ENCODE results near the gene CCNI2. TPM values are rescaled to one million over a fixed set of nuclear protein-coding genes. Genes with fewer than 3 reads are reported as not detected.
"Not testable (repeated sequence)": the region's sequence is repeated elsewhere in the genome, so short reads cannot be mapped to it uniquely, and the experiment has no call there.

Gene CCNI2
- total RNA-seq, 1 donor = 0.27 TPM

DNA sequence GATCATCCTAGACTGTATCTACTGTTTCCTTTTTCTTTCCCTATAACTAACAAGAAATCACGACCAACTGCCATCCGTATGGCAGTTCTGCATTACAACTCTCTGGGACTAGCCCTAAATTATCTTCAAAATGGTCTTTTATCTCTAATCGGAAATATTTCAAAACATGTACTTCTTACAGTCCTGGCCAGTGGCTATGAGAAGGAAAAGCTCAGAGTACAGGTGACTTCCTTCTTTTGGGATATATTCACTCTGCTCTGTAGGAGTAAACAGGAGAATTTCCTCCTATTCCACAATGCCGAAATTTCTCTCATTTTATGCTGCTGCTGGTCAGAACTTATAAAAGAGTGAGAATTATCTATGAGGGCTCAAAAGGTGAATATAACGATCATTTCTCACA lies 31.6 kb downstream of the CCNI2 start:
- DNase-seq (ENCODE audit: low read depth in 2 of 3, low spot score in 2 of 3) = no peak

DNA sequence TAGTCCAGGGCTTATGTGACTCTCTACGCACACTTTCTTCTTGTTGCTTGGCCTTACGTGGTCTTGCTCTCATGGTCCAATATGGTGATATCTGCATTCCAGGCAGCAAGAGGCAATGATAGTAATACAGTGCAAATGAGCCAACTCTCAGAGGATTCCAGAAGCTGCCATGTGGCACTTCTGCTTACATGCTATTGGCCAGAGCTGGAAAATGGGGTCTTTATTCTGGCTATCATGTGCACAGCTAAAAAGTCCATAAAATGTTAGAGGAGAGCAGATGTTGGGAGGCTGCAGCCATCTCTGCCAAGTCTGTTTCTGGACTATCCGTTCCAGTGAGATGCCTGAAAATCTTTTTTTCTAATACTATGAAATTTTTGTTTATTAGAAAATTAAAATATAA lies 32.7 kb downstream of the CCNI2 start:
- DNase-seq (ENCODE audit: low read depth in 2 of 3, low spot score in 2 of 3) = no peak

DNA sequence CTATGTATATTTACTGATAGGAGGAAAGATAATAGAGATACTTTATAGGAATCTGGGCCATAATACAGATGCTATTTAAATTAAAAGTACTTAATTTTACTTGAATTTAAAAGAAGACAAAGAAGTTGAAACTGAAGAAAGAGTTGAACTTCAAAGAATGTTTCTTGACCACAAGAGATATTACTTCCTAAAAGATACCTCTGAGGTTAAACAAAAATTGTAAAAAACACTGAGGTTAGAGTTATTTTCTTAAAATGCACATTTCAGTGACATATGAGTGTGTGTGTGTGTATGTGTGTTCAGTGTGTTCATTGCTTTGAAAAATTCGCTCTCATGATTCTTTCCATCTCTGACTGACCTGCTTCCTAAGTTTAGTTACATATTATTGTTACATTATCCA lies 33.4 kb downstream of the CCNI2 start:
- DNase-seq (ENCODE audit: low read depth in 2 of 3, low spot score in 2 of 3) = no peak

DNA sequence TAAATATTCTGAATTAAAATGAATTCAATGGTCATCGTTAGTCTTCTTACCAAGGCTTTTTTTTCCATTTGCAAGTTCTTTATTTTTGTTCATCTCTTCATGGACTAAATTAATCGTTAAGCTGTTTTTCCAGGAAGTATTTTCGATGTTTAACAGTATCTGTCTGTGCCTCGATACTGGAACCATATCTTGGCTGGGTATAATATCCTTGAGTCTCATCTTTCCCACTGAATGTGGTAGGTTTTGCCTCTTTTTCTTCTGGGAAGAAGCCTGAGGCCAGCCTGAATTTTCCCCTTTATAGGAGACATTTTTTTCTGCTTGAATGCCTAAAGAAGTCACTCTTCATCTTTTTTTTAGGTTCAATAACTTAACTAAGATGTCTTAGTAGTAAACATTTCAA lies 33.8 kb downstream of the CCNI2 start:
- DNase-seq (ENCODE audit: low read depth in 2 of 3, low spot score in 2 of 3) = no peak

DNA sequence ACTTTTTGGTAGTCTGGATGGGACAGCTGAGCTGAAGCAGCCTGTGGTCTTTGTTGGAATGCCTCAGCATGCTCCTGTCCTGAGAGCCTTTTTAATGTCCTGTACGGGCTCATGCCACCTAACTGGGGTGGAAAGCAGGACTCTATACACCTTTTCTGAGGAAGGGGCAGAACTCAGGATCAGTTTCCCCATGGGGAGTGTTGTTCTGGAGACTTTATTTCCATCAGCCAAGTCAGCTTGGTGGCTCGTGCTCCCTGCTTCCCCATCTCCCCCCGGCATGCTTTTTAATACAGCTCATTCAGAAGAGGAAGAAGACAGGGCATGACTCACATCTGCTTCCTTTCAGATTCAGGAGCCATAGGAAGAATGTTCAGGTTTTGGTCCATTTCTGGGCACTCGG lies 34.9 kb downstream of the CCNI2 start:
- DNase-seq (ENCODE audit: low read depth in 2 of 3, low spot score in 2 of 3) = peak in 2 of 3 donors; percentile 46 to 51

DNA sequence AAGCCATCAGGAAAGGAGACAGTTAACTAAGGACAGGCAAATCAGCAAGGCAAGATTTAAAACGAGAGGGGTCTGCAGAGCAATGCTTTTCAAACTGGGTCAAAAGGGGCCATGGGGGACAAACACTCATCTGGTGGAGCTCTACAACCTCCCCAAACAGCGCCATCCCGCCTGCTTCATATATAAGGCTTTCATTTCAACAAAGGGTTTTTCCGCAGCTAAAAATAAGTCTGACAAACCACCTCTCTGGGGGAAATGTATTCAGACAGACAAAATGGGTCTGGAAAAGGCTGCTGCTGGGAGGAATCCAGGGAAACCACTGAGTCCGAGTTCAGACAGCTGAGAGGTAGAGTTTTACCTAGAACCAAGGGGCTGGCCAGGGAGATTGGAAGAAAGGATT lies 38.1 kb downstream of the CCNI2 start:
- no peak for DNase-seq (ENCODE audit: low read depth in 2 of 3, low spot score in 2 of 3)

DNA sequence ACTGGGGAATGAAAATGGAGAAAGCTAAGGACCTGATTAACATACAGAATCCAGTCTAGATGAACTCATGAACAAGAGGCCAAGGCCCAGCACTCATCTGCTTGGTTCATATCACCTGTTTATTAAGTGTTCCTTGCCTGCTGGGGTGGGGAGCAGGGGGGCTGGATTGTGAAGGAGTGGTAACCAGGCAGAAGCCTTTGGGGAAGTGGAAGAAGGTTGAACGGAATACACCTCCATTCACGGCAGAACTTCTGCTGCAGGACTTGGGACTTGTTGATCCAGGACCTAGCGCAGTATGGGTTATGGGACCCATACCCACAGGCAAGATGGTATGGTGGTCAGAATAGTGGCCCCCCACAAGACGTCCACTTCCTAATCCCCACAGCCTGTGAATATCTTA lies 38.6 kb downstream of the CCNI2 start:
- no peak for DNase-seq (ENCODE audit: low read depth in 2 of 3, low spot score in 2 of 3)

DNA sequence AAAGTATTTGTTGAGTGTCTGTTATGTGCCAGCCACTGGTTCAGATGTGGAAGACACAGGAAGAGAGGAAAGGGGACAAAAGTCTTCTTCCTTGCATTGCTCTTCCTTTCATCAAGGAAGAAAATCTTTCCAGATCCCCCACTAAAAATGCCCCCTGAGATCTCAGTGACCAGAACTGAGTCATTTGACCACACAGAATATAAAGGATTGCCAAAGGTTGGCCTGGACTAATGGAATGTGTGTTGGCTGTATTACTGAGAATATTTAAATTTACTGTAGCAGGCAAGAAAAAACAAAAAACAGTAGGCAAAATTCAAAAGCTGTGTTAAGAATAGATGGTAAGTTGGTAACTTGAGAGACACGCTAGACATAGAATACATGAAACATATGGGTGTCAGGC lies 39.9 kb downstream of the CCNI2 start:
- no peak for DNase-seq (ENCODE audit: low read depth in 2 of 3, low spot score in 2 of 3)

DNA sequence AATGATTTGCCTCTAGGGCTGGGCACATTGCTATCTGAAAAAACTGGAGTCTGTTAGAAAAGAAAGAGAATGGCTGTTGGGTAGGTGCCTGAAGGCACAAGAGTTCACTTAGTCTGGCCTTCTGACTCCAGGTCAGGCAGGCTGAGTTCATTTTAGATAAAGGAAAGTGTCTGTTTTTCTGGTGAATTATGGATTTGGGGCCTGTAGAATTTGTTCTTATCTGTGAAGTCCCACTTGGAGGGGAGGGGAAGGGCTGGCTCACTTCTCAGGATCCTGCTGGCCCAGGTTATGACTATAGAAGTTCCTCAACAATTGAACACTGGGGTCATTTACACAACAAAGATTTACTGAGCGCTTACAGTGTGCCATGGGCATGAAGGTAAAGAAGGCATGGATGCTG lies 41.3 kb downstream of the CCNI2 start:
- no peak for DNase-seq (ENCODE audit: low read depth in 2 of 3, low spot score in 2 of 3)

DNA sequence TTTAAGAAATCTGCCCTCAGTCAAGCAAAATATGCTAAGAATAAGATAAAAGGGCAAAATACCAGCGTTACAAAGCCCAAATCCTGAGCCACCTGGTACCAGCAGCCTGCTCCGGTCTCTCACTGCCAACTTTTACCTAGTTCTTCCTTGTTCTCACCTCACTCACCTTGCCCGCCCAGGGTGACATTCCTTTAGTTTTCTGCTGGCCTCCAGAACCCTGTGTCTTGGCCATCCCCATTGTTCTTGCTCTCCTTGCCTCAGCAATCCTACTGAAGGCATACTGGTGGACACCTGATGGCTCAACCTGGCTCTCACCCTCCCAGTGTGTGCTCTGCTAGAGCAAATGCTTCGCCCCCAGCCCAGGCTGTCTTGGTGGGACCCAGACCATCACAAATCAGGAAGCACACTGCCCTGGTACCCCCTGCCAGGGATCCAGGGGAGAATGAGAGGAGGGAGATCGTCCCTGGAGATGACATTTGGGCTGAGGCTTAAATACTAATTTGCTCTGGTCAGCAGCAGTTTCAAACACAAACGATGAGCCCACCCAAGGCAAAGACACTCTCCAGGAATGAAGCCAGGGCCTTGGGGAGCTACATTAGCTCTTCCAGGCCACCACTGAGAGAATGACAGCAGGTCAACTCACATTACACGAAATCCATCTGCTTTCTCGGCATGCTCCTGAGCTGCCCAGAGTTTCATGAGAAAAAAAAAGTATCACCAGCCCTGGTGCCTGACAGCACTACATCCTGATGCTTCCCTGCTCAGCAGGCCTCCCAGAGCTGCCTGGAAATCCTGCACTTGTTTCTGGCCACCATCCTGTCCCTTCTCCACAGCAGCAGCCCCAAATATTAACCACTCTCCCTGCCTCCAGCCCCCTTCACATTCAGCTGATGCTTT lies 42.0 kb downstream of the CCNI2 start:
- no peak for DNase-seq (ENCODE audit: low read depth in 2 of 3, low spot score in 2 of 3)

DNA sequence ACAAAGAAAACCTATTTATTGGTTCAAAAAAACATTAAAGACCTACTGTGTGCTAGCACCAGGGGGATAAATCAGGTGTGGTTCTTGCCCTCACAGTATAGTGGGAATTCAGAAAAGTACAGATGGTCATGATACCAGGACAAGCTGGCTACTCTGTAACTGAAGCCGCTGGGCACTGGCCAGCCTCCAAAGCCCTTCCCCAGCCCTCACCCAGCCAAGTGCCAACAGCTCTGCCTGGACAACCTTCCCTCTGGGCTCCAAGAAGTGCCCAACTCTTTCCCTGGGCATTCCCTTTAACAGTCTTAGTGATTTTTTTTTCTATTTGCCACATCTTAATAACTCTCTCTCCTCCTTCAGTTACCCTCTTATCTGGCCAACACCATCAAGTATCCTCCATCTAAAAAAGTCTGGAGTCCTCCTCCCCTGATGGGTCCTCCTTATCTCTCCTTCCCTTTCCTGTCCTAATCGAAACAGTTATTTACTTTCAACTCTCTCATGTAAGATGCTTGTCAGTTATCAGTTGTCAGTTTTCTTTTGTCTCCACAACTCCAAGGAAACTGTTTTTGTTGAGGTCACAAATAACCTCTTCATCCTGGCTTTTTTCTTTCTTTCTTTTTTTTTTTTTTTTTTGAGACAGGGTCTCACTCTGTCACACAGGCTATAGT lies 43.1 kb downstream of the CCNI2 start:
- DNase-seq (ENCODE audit: low read depth in 2 of 3, low spot score in 2 of 3) = no peak

DNA sequence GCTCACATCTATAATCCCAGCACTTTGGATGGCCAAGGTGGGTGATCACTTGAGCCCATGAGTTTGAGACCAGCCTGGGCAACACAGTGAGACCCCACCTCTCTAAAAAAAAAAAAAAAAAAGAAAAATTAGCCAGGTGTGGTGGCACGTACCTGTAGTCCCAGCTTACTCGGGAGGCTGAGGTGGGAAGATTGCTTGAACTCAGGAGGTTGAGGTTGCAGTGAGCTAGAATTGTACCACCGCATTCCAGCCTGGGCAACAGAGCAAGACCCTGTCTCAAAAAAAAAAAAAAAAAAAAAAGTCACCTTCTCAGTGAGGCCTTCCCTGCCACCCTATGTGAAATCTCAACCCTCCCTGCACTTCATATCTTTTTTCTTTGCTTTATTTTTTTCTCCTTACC lies 43.8 kb downstream of the CCNI2 start:
- DNase-seq (ENCODE audit: low read depth in 2 of 3, low spot score in 2 of 3) = no peak

DNA sequence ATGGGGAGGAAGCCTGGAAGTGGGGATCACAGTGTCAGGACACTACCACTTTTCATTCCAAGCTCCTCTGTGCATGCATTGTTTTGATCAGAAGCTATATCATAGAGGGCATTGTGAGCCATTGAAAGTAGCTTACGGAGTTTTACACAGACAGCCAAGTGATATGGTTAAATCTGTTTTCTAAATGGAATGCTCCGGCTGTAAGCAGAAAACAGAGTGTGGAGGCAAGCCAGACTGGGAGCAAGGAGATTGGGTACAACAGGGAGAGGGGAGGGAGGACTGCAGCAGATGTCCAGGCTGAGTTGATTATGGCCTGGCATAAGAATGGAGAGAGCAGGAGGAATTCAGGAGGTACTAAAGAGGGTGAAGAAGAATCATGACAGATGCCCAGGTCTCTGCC lies 50.4 kb downstream of the CCNI2 start:
- DNase-seq (ENCODE audit: low read depth in 2 of 3, low spot score in 2 of 3) = no peak

DNA sequence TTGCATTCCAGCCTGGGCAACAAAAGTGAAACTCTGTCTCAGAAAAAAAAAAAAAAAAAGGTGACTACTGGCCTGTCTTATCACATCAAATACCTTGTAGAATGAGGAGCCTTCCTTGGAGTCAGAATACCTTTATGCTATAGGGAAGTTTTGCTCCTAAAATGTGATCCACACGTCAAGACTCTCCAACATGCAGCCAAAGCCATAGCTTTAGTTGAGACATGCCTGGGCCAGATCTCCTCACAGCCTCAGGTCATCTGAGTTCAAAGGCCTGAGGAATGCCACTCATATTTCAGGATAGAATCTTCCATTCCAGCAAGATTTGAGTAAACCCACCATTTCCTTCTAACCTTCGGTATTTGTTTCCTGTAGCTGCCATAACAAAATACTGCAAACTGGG lies 52.2 kb downstream of the CCNI2 start:
- DNase-seq (ENCODE audit: low read depth in 2 of 3, low spot score in 2 of 3) = no peak

DNA sequence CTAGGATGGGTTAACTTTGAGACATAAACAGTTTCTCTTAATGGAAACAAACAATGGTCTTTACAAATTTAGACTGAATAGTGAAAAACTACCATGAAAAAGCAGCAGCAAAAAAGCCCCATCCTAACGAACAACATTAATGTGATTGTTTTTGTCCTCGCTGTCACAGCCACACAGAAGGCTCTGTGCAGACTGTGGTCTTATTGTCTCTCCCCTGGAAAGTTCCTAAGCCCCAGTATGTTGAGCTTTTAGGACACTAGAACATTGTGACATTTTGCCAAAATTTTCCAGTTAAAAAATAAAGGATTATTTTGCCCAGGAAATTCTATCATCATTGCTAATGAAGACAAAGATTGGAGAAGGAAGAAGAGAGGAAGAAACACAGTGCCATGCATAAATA lies 53.3 kb downstream of the CCNI2 start:
- no peak for DNase-seq (ENCODE audit: low read depth in 2 of 3, low spot score in 2 of 3)

DNA sequence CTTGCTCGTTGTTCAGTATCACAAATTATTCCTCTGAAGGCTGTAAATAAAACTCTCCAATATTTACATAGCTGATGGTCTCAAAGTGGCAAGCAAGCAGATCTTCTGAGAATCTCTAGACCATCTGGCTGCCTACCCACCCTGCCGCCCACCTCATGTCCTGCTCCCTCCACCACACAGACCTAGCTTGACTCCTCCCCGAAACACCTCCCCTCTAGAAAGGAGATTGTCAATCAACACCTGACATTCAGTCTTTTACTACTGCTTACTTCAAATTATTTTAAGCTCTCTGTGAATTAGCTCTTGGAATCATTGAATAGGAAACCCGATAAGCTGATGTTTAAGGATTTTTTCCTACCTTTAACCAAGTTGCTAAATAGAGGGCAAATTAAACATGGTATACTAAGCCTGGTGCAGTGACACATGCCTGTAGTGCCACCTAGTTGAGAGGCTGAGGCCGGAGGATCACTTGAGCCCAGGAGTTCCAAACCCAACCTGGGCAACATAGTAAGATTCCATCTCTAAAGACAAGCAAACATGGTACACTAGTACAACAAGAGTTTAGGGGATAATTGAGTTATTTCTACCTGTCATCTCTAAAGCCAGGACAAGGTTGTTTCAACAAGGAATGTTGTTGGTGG lies 54.9 kb downstream of the CCNI2 start:
- no peak for DNase-seq (ENCODE audit: low read depth in 2 of 3, low spot score in 2 of 3)

DNA sequence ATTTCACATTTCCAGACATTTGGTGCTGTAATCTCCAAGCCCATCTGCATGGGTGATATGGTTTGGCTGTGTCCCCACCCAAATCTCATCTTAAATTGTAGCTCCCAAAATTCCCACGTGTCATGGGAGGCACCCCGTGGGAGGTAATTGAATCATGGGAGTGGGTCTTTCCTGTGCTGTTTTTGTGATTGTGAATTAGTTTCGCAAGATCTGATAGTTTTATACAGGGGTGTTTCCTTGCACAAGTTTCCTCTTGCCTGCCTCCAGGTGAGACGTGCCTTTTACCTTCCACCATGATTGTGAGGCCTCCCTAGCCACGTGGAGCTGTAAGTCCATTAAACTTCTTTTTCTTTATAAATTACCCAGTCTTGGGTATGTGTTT lies 55.5 kb downstream of the CCNI2 start:
- DNase-seq (ENCODE audit: low read depth in 2 of 3, low spot score in 2 of 3) = not testable (repeated sequence)

Other genes starting within 250 kb of the CCNI2 start
- gene IL5, start 203.9 kb upstream of the CCNI2 start, total RNA-seq = not detected
- 9.7 TPM for gene RAD50, start 190.4 kb upstream of the CCNI2 start, total RNA-seq
- gene IL13, start 89.3 kb upstream of the CCNI2 start, total RNA-seq = under 0.01 TPM
- gene IL4, start 73.4 kb upstream of the CCNI2 start, total RNA-seq = not detected
- gene KIF3A, start 9.9 kb upstream of the CCNI2 start, total RNA-seq = 1.1 TPM
- 5.4 TPM for gene SEPTIN8, start 29.8 kb downstream of the CCNI2 start, total RNA-seq
- not detected for gene SOWAHA, start 65.9 kb downstream of the CCNI2 start, total RNA-seq
- gene SHROOM1, start 83.2 kb downstream of the CCNI2 start, total RNA-seq = 0.54 TPM
- gene GDF9, start 119.0 kb downstream of the CCNI2 start, total RNA-seq = 0.54 TPM
- gene UQCRQ, start 119.2 kb downstream of the CCNI2 start, total RNA-seq = 81.6 TPM
- gene LEAP2, start 126.2 kb downstream of the CCNI2 start, total RNA-seq = 0.81 TPM
- gene AFF4, start 216.2 kb downstream of the CCNI2 start, total RNA-seq = 28.8 TPM